Peyer's patch (tissue), 4 donors: Measurements from ENCODE around the gene CCT8. TPM values are rescaled to one million over a fixed set of nuclear protein-coding genes. Genes with fewer than 3 reads are reported as not detected.

Source experiments
- DNase-seq, 3 donors: peaks; one replicate each; pipeline ENCODE4 v3.0.0-alpha.2; 2017 to 2019
- H3K27ac ChIP-seq, 4 donors: fragments of 200-600 bp; sonication (generic); one replicate each; pipeline ENCODE4 v1.5.1; 2016 to 2019
- H3K27me3 ChIP-seq, 2 donors: fragments of 200-600 bp; sonication (generic); one replicate each; pipeline ENCODE4 v1.5.1; 2019
- H3K36me3 ChIP-seq, 3 donors: fragments of 200-600 bp; sonication (generic); one replicate each; pipeline ENCODE4 v1.5.1; 2016 to 2019
- H3K4me1 ChIP-seq, 4 donors: fragments of 200-600 bp; sonication (generic); one replicate each; pipeline ENCODE4 v1.5.1; 2016 to 2019
- H3K4me3 ChIP-seq, 4 donors: fragments of 200-600 bp; sonication (generic); 1 replicate in 3 of 4; 2 replicates in 1 of 4; pipeline ENCODE4 v1.5.1; 2016 to 2019; ENCODE audit warnings: mild to moderate bottlenecking in 1 of 4
- H3K9me3 ChIP-seq, 4 donors: fragments of 200-600 bp; sonication (generic); one replicate each; pipeline ENCODE4 v1.5.1; 2016 to 2019; ENCODE audit warnings: mild to moderate bottlenecking in 1 of 4
- POLR2A ChIP-seq, 2 donors: fragments of 450-650 bp; IDR thresholded peaks; one replicate each; pipeline ENCODE4 v1.5.1; 2017; ENCODE audit warnings: antibody characterized with exemption in 2 of 2, mild to moderate bottlenecking in 2 of 2, moderate library complexity in 2 of 2
- total RNA-seq, 4 donors: library from RNA; depleted of rRNA; stranded (reverse); fragments of >200 nt; gene quantifications; one replicate each; pipeline ENCODE4 v1.1.0, GENCODE V29; 2016
- TF ChIP-seq, protein P1 (sequence below), 6 experiments: fragments of 450-650 bp in 4 of 6; fragments of 200-600 bp in 2 of 6; sonication (generic) in 1 of 6; IDR thresholded peaks; one replicate each; pipeline ENCODE4 v1.5.1; 2017 to 2019; ENCODE audit warnings: antibody characterized with exemption in 6 of 6, mild to moderate bottlenecking in 3 of 6, moderate library complexity in 1 of 6

Gene CCT8
- total RNA-seq, 4 donors from 2014 or later: 53.7 to 93.3 (median 76.1) TPM

DNA sequence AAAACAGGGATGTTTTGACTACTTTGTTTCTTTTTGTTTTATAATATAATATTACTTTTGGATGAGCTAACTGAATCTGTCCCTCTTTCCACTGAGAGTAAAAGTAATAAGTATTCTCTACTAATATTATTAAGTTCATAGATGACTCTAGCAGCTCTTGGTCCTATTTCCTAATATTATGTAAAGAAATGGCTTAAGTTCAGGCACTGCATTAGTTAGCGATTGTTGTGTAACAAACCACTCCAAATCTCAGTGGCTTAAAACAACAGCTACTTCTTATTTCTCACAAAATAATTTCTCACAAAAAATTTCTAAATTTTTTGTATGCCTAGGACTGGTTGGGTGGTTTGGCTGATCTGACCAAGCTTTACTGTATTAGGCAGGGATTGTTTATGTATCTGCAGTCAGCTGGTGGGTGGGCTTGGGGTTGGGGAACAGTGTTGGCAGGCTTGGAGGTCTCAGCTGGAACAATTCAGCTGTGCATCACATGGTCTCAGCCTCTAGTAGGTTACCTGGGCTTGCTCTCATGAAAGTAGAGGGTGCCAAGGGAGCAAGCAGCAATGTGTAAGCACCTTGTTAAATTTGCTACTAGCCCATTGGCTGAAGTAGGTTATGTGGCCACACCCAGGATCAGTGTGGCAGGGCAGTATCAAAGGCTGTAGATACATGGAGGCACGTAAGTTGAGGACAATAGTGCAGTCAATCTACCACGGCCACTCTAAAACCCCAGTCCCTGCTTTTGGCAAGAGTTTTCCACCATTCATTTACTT, 8.8 kb upstream of the CCT8 start:
- TF ChIP-seq POLR2A (IDR thresholded peaks at IDR 0.05): no peak
- TF ChIP-seq, protein P1, sequence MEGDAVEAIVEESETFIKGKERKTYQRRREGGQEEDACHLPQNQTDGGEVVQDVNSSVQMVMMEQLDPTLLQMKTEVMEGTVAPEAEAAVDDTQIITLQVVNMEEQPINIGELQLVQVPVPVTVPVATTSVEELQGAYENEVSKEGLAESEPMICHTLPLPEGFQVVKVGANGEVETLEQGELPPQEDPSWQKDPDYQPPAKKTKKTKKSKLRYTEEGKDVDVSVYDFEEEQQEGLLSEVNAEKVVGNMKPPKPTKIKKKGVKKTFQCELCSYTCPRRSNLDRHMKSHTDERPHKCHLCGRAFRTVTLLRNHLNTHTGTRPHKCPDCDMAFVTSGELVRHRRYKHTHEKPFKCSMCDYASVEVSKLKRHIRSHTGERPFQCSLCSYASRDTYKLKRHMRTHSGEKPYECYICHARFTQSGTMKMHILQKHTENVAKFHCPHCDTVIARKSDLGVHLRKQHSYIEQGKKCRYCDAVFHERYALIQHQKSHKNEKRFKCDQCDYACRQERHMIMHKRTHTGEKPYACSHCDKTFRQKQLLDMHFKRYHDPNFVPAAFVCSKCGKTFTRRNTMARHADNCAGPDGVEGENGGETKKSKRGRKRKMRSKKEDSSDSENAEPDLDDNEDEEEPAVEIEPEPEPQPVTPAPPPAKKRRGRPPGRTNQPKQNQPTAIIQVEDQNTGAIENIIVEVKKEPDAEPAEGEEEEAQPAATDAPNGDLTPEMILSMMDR (IDR thresholded peaks at IDR 0.05): no peak
- no peak for DNase-seq
- H3K4me3 ChIP-seq: no peak overlapping the region

DNA sequence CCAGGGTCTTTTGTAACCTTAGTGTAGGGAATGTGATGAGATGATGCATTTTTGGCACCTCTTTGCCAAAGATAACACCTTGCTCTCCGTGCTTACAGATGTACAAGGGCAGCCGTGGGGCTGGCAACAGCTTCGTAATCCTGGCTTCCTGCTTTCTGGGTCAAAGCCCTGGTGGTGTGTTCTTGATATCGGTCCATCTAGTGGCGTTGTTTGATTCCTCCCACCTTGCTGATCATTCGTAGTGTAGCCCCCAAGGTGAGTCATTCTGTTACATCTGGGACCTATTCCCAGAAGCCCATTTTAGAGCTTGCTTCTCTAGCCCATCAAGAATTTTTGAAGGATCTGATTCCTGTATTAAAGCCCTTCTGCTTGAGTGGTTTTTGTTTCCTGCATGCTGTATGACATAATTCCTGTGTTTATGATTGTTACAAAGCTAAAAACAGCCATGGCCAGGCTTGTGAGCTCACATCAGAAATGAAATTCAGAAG, 7.0 kb upstream of the CCT8 start:
- Histone ChIP-seq H3K27ac (peak overlapping the region in 2 of 4 donors; percentile 11 to 38), H3K36me3 (no peaks in the 10 kb centered on the region), H3K9me3 (no peaks in the 10 kb centered on the region), H3K4me3 (no peak overlapping the region), H3K27me3 (no peaks in the 10 kb centered on the region), H3K4me1 (peaks cover 0 to 4% (median 0%) of the 10 kb centered on the region in 4 donors)
- TF ChIP-seq POLR2A (IDR thresholded peaks at IDR 0.05): no peak
- TF ChIP-seq, protein P1 (IDR thresholded peaks at IDR 0.05): no peak
- peak in 1 of 3 donors; percentile 25 for DNase-seq

More for the DNA sequence above, 8.8 kb upstream of the CCT8 start:
- no peaks in the 10 kb centered on the region for H3K9me3 ChIP-seq
- no peaks in the 10 kb centered on the region for H3K27me3 ChIP-seq
- no peaks in the 10 kb centered on the region for H3K36me3 ChIP-seq
- peaks cover 0 to 4% (median 0%) of the 10 kb centered on the region in 4 donors for H3K4me1 ChIP-seq
- H3K27ac ChIP-seq: no peak overlapping the region

DNA sequence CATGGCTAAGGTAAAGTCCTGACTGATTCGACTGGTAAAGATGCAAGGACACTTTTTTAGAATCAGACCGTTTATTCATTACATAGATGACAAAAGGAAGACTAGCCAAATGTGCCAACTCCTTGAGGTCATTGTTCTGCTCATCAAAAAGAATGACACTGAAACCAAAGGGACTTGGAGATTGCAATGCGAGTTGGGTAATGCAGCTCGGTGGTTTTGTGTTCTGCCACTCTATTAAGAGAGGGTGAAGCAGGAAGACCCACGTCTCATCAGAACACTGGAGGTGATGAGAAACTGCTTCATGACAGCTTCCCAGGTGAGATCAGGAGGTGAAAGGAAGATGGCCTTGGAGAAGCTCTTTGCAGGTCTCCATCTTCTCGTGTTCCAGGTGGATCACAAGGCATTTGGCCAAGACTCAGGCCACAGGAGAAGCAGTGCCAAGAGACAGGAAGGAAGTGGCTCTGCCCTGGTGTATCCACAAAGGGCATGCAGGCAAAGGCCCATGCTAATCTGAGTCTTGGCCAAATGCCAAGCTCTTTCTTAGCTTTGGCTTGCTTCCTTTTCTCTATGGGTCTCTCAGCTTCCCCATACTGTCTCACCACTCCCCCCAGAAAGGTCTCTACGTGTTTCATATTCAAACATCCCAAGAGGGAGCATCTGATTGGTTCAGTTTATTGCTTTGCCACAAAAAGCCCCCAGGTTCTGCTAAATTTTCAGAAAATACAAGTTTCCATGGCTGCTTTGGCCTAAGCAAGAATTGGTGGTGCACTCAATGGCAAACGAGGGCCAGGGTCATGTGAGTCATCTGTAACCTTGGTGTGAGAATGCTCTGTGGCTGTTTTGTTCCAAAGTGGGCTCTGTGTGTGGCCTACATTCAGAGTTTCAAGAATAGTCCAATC, 5.7 kb upstream of the CCT8 start:
- DNase-seq: peak in 1 of 3 donors; percentile 52
- Histone ChIP-seq H3K4me3 (no peak overlapping the region), H3K9me3 (no peaks in the 10 kb centered on the region), H3K27me3 (no peaks in the 10 kb centered on the region), H3K36me3 (no peaks in the 10 kb centered on the region), H3K4me1 (peaks cover 0 to 4% (median 0%) of the 10 kb centered on the region in 4 donors), H3K27ac (peak overlapping the region in 2 of 4 donors; percentile 11 to 38)
- TF ChIP-seq, protein P1 (IDR thresholded peaks at IDR 0.05): no peak
- no peak for TF ChIP-seq POLR2A (IDR thresholded peaks at IDR 0.05)

DNA sequence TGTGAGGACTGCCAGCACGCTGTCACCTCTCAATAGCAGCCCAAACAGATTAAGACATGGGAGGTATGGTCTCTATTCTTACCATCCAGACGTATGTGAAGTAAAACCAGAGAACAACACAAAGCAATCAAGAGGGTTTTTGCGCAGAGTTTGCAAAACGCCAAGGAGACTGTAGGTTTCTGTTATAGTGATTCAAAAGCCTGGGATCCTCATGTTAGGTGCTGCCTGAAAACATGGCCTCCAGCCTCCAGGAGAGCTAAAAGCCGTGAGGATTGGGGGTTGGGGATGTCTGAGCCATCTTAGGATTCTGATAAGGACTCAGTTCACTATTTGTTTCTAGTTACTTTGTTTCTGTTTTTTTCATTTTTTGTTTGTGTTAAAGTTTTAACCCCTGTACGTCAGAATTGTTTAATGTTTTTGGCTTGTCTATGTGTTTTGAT, 4.2 kb upstream of the CCT8 start:
- H3K4me1 ChIP-seq: peaks cover 0 to 4% (median under 1%) of the 10 kb centered on the region in 4 donors
- no peaks in the 10 kb centered on the region for H3K36me3 ChIP-seq
- peak overlapping the region; percentile 52 to 67 (median 56) for H3K4me3 ChIP-seq
- peak overlapping the region; percentile 86 to 92 (median 89) for H3K27ac ChIP-seq
- DNase-seq: peak in 1 of 3 donors; percentile 35
- H3K9me3 ChIP-seq: no peaks in the 10 kb centered on the region
- H3K27me3 ChIP-seq: no peaks in the 10 kb centered on the region
- TF ChIP-seq, protein P1 (IDR thresholded peaks at IDR 0.05): no peak
- TF ChIP-seq POLR2A (IDR thresholded peaks at IDR 0.05): no peak
